GM21447 (cell line): ENCODE results near the gene KRT73.

Experiments used
- ATAC-seq: cut with Tn5 transposase; IDR thresholded peaks from one replicate; pipeline ENCODE4 v1.9.1; 2021; ENCODE audit not compliant: unreplicated experiment

Gene KRT73

GRCh38 chr12:52646613-52647012, 28.3 kb upstream of the KRT73 start:
- ATAC-seq: no peak

GRCh38 chr12:52645982-52646381, 27.6 kb upstream of the KRT73 start:
- no peak for ATAC-seq

GRCh38 chr12:52645120-52645761, 26.9 kb upstream of the KRT73 start:
- no peak for ATAC-seq

- no peak for ATAC-seq
Measured at GRCh38 chr12:52644078-52644415, 25.7 kb upstream of the KRT73 start.

GRCh38 chr12:52643233-52644077, 25.1 kb upstream of the KRT73 start:
- ATAC-seq: no peak

- ATAC-seq: no peak
Measured at GRCh38 chr12:52641468-52641867, 23.1 kb upstream of the KRT73 start.

- no peak for ATAC-seq
Measured at GRCh38 chr12:52637299-52637698, 18.9 kb upstream of the KRT73 start.

GRCh38 chr12:52636592-52637258, 18.4 kb upstream of the KRT73 start:
- ATAC-seq: no peak

- no peak for ATAC-seq
Measured at GRCh38 chr12:52636189-52636588, 17.8 kb upstream of the KRT73 start.

GRCh38 chr12:52634266-52635056, 16.1 kb upstream of the KRT73 start:
- ATAC-seq: no peak

GRCh38 chr12:52633383-52633782, 15.0 kb upstream of the KRT73 start:
- ATAC-seq: no peak

- no peak for ATAC-seq
Measured at GRCh38 chr12:52632656-52633055, 14.3 kb upstream of the KRT73 start.

- no peak for ATAC-seq
Measured at GRCh38 chr12:52631676-52632459, 13.5 kb upstream of the KRT73 start.

- ATAC-seq: no peak
Measured at GRCh38 chr12:52631264-52631663, 12.9 kb upstream of the KRT73 start.

GRCh38 chr12:52630599-52631200, 12.3 kb upstream of the KRT73 start:
- ATAC-seq: no peak

- ATAC-seq: no peak
Measured at GRCh38 chr12:52630008-52630500, 11.7 kb upstream of the KRT73 start.

- ATAC-seq: no peak
Measured at GRCh38 chr12:52629281-52630007, 11.1 kb upstream of the KRT73 start.

- ATAC-seq: no peak
Measured at GRCh38 chr12:52628841-52629240, 10.5 kb upstream of the KRT73 start.

- no peak for ATAC-seq
Measured at GRCh38 chr12:52628111-52628507, 9.8 kb upstream of the KRT73 start.
